Esophagus mucosa (tissue), 1 donor: ENCODE data around the gene PAQR7. TPM values are rescaled to one million over a fixed set of nuclear protein-coding genes. Genes with fewer than 3 reads are reported as not detected.
A peak's percentile ranks its signal among the peaks of the same experiment; 100 is the strongest.

ENCODE experiments used
- ATAC-seq: fragments of 200-7000 bp; cut with Tn5 transposase; one replicate; pipeline ENCODE4 v1.9.1; 2020
- total RNA-seq: library from RNA; stranded (reverse); gene quantifications from one replicate; pipeline ENCODE4 v1.2.4, GENCODE V29; 2023
- donor health status: DM: yes; HTN: yes; CAD: no.

Gene PAQR7
- total RNA-seq, 1 donor from 2014 or later = 11.1 TPM

GRCh38 chr1:25873120-25873519, 2.4 kb downstream of the PAQR7 start:
- no peak for ATAC-seq

GRCh38 chr1:25872713-25873112, 2.8 kb downstream of the PAQR7 start:
- ATAC-seq = no peak

- ATAC-seq = no peak
Observed at GRCh38 chr1:25871704-25872494, 3.6 kb downstream of the PAQR7 start.

- peak; percentile 67 for ATAC-seq
Observed at GRCh38 chr1:25871086-25871703, 4.3 kb downstream of the PAQR7 start.

GRCh38 chr1:25870614-25871013, 4.9 kb downstream of the PAQR7 start:
- ATAC-seq = no peak

GRCh38 chr1:25869909-25870606, 5.5 kb downstream of the PAQR7 start:
- ATAC-seq = no peak

GRCh38 chr1:25867210-25867991, 8.1 kb downstream of the PAQR7 start:
- peak; percentile 12 for ATAC-seq

GRCh38 chr1:25866288-25866687, 9.2 kb downstream of the PAQR7 start:
- no peak for ATAC-seq

GRCh38 chr1:25864434-25864833, 11.1 kb downstream of the PAQR7 start:
- ATAC-seq = no peak

- ATAC-seq = no peak
Observed at GRCh38 chr1:25863486-25864262, 11.8 kb downstream of the PAQR7 start.

GRCh38 chr1:25862785-25863485, 12.6 kb downstream of the PAQR7 start:
- no peak for ATAC-seq

GRCh38 chr1:25861316-25862286, 13.9 kb downstream of the PAQR7 start:
- no peak for ATAC-seq

- ATAC-seq = peak; percentile 93
Observed at GRCh38 chr1:25858906-25859789, 16.4 kb downstream of the PAQR7 start, which contains the start of gene AUNIP. AUNIP (minus strand) TSS chr1:25859457; CDS start chr1:25859357, 100 bp downstream.

GRCh38 chr1:25858494-25858893, 17.0 kb downstream of the PAQR7 start:
- ATAC-seq = peak; percentile 23

- no peak for ATAC-seq
Observed at GRCh38 chr1:25856856-25857255, 18.7 kb downstream of the PAQR7 start.

GRCh38 chr1:25854554-25854953, 21.0 kb downstream of the PAQR7 start:
- no peak for ATAC-seq

GRCh38 chr1:25848531-25848930, 27.0 kb downstream of the PAQR7 start:
- ATAC-seq = no peak

- no peak for ATAC-seq
Observed at GRCh38 chr1:25847929-25848328, 27.6 kb downstream of the PAQR7 start.

GRCh38 chr1:25845664-25846063, 29.8 kb downstream of the PAQR7 start:
- ATAC-seq = no peak
